ENCODE data around the gene SNRNP25.

Gene SNRNP25

GRCh38 chr16:88613-89012 lies 35.0 kb downstream of the SNRNP25 start:
- Histone ChIP-seq H3K36me3 (replicated peaks; ENCODE audit: insufficient read depth, low read length) (no peaks in the 10 kb centered on the region), H3K9ac (ENCODE audit: low read length) (no peak overlapping the region), H4K20me1 (ENCODE audit: insufficient read depth, low read length) (no peaks in the 10 kb centered on the region), H3K27ac (ENCODE audit: low read length) (no peak overlapping the region), H3K4me2 (ENCODE audit: low read depth, low read length) (no peak overlapping the region), H2AFZ (ENCODE audit: low read length) (no peak overlapping the region), H3K27me3 (replicated peaks; ENCODE audit: insufficient read depth, low read length) (no peaks in the 10 kb centered on the region), H3F3A (ENCODE audit: insufficient read depth, low read length) (peaks cover 4% of the 10 kb centered on the region; the same call in 1 of the 2 replicates), H3K4me3 (ENCODE audit: low read length) (no peak overlapping the region), H3K9me3 (replicated peaks; ENCODE audit: insufficient read depth, low read length) (no peaks in the 10 kb centered on the region), H3K9me2 (replicated peaks; ENCODE audit: insufficient read depth, low read length) (no peaks in the 10 kb centered on the region), H3K79me2 (ENCODE audit: low read length) (no peaks in the 10 kb centered on the region), H3K4me1 (ENCODE audit: low read length) (peaks cover 23% of the 10 kb centered on the region)
- no peak for DNase-seq
- TF ChIP-seq EZH2 (optimal IDR thresholded peaks at IDR 0.05; ENCODE audit: low read depth, low read length) (no peak), CTCF (IDR thresholded peaks at IDR 0.05; ENCODE audit: low read length) (no peak)

GRCh38 chr16:89391-90302 lies 36.0 kb downstream of the SNRNP25 start:
- no peaks in the 10 kb centered on the region for H3K36me3 ChIP-seq (replicated peaks; ENCODE audit: insufficient read depth, low read length)

GRCh38 chr16:91484-91883 lies 37.9 kb downstream of the SNRNP25 start:
- H3K36me3 ChIP-seq (replicated peaks; ENCODE audit: insufficient read depth, low read length): no peaks in the 10 kb centered on the region
- H3K4me3 ChIP-seq (ENCODE audit: low read length): no peak overlapping the region
- no peaks in the 10 kb centered on the region for H3K4me1 ChIP-seq (ENCODE audit: low read length)

More at GRCh38 chr16:89391-90302, 36.0 kb downstream of the SNRNP25 start:
- Histone ChIP-seq H3K27me3 (replicated peaks; ENCODE audit: insufficient read depth, low read length) (no peaks in the 10 kb centered on the region), H3K4me2 (ENCODE audit: low read depth, low read length) (no peak overlapping the region), H3K4me1 (ENCODE audit: low read length) (peaks cover 14% of the 10 kb centered on the region), H3K9ac (ENCODE audit: low read length) (no peak overlapping the region), H3K27ac (ENCODE audit: low read length) (no peak overlapping the region), H3K9me3 (replicated peaks; ENCODE audit: insufficient read depth, low read length) (no peaks in the 10 kb centered on the region), H3K4me3 (ENCODE audit: low read length) (no peak overlapping the region), H3F3A (ENCODE audit: insufficient read depth, low read length) (peaks cover 4% of the 10 kb centered on the region; the same call in 1 of the 2 replicates), H4K20me1 (ENCODE audit: insufficient read depth, low read length) (no peaks in the 10 kb centered on the region), H3K79me2 (ENCODE audit: low read length) (no peaks in the 10 kb centered on the region), H3K9me2 (replicated peaks; ENCODE audit: insufficient read depth, low read length) (no peaks in the 10 kb centered on the region), H2AFZ (ENCODE audit: low read length) (no peak overlapping the region)
- TF ChIP-seq EZH2phosphoT487 (IDR thresholded peaks at IDR 0.05; ENCODE audit: low read length) (no peak), EZH2 (optimal IDR thresholded peaks at IDR 0.05; ENCODE audit: low read depth, low read length) (no peak), CTCF (IDR thresholded peaks at IDR 0.05; ENCODE audit: low read length) (no peak)
- DNase-seq: no peak

More at GRCh38 chr16:91484-91883, 37.9 kb downstream of the SNRNP25 start:
- Histone ChIP-seq H3K9me2 (replicated peaks; ENCODE audit: insufficient read depth, low read length) (no peaks in the 10 kb centered on the region), H4K20me1 (ENCODE audit: insufficient read depth, low read length) (no peaks in the 10 kb centered on the region), H2AFZ (ENCODE audit: low read length) (no peak overlapping the region), H3K9me3 (replicated peaks; ENCODE audit: insufficient read depth, low read length) (no peaks in the 10 kb centered on the region), H3F3A (ENCODE audit: insufficient read depth, low read length) (no peaks in the 10 kb centered on the region), H3K27ac (ENCODE audit: low read length) (no peak overlapping the region), H3K4me2 (ENCODE audit: low read depth, low read length) (no peak overlapping the region), H3K27me3 (replicated peaks; ENCODE audit: insufficient read depth, low read length) (no peaks in the 10 kb centered on the region), H3K79me2 (ENCODE audit: low read length) (no peaks in the 10 kb centered on the region), H3K9ac (ENCODE audit: low read length) (no peak overlapping the region)
- no peak for TF ChIP-seq EZH2 (optimal IDR thresholded peaks at IDR 0.05; ENCODE audit: low read depth, low read length)
- TF ChIP-seq CTCF (IDR thresholded peaks at IDR 0.05; ENCODE audit: low read length): no peak
- no peak for TF ChIP-seq EZH2phosphoT487 (IDR thresholded peaks at IDR 0.05; ENCODE audit: low read length)
- DNase-seq: no peak
